Measurements from ENCODE around the gene PRKCA.

- no peak for TF ChIP-seq REST (IDR thresholded peaks at IDR 0.05; ENCODE audit: low read depth)
- TF ChIP-seq EP300 (IDR thresholded peaks at IDR 0.05; ENCODE audit: borderline replicate concordance), result no peak
- TF ChIP-seq TAF1 (IDR thresholded peaks at IDR 0.05; ENCODE audit: low read depth), result no peak
- TF ChIP-seq CREB1 (IDR thresholded peaks at IDR 0.05; ENCODE audit: low read depth), result no peak
- TF ChIP-seq MAX (IDR thresholded peaks at IDR 0.05), result no peak
- TF ChIP-seq YY1 (IDR thresholded peaks at IDR 0.05; ENCODE audit: low read depth), result no peak
- no peak for TF ChIP-seq RAD21 (IDR thresholded peaks at IDR 0.05; ENCODE audit: low read depth)
- TF ChIP-seq TEAD4 (IDR thresholded peaks at IDR 0.05), result no peak
- no peak for TF ChIP-seq EGR1 (IDR thresholded peaks at IDR 0.05)
- no peak for TF ChIP-seq CEBPB (IDR thresholded peaks at IDR 0.05)
- no peak for TF ChIP-seq ZBTB7A (IDR thresholded peaks at IDR 0.05; ENCODE audit: low read depth)
- no peak for TF ChIP-seq FOXM1 (IDR thresholded peaks at IDR 0.05; ENCODE audit: borderline replicate concordance, low read depth)
- no peak for TF ChIP-seq TCF12 (IDR thresholded peaks at IDR 0.05; ENCODE audit: low read depth)
- no peak for TF ChIP-seq USF1 (IDR thresholded peaks at IDR 0.05)
Measured at GRCh38 chr17:66492080-66492479, 189.7 kb downstream of the PRKCA start.
